ENCODE measurements around the gene AP1AR. TPM values are rescaled to one million over a fixed set of nuclear protein-coding genes. Genes with fewer than 3 reads are reported as not detected.

Gene AP1AR
- total RNA-seq = 18.3 and 29.6 TPM in 2 replicates

GRCh38 chr4:112231779-112232713 is at the start of gene AP1AR:
Gene AP1AR (plus strand): TSS chr4:112231787. CDS start chr4:112232092, 305 bp downstream.

GRCh38 chr4:112296949-112297880 is 65.6 kb downstream of the AP1AR start, which contains the start of gene ALPK1:
Gene ALPK1 (plus strand): TSS chr4:112297369.

Other genes starting within 250 kb of the AP1AR start
- 16.0 and 26.7 TPM in 2 replicates for gene FAM241A, start 86.3 kb upstream of the AP1AR start, total RNA-seq
- 11.8 and 15.6 TPM in 2 replicates for gene TIFA, start 54.1 kb downstream of the AP1AR start, total RNA-seq
- 7.5 and 8.5 TPM in 2 replicates for gene ALPK1, start 65.6 kb downstream of the AP1AR start, total RNA-seq

Data from vein endothelial cell (primary cell).